H9 (cell line): ENCODE results near the gene CACNA2D3. TPM values are rescaled to one million over a fixed set of nuclear protein-coding genes. Genes with fewer than 3 reads are reported as not detected.

Source experiments
- DNase-seq: peaks from one replicate; pipeline ENCODE4 v3.0.0-alpha.2; 2017
- H2AFZ ChIP-seq: one replicate; pipeline ENCODE4 v1.6.1; 2013; ENCODE audit warnings: mild to moderate bottlenecking, low read length, control low read depth, moderate library complexity
- H2AK5ac ChIP-seq: 2 replicates; pipeline ENCODE4 v1.6.1; 2013; ENCODE audit warnings: low read length, control low read depth, mixed read lengths; ENCODE audit not compliant: insufficient read length
- H2BK120ac ChIP-seq: one replicate; pipeline ENCODE4 v1.6.1; 2013; ENCODE audit warnings: low read depth, mild to moderate bottlenecking, low read length, control low read depth, inconsistent platforms; ENCODE audit not compliant: poor library complexity, severe bottlenecking
- H2BK12ac ChIP-seq: 2 replicates; pipeline ENCODE4 v1.6.1; 2013; ENCODE audit warnings: low read length, control low read depth, mixed read lengths, low read depth; ENCODE audit not compliant: insufficient read length
- H2BK15ac ChIP-seq: 2 replicates; pipeline ENCODE4 v1.6.1; 2013; ENCODE audit warnings: low read depth, low read length, control low read depth
- H2BK20ac ChIP-seq: one replicate; pipeline ENCODE4 v1.6.1; 2013; ENCODE audit warnings: low read depth, mild to moderate bottlenecking, low read length, control low read depth, inconsistent platforms; ENCODE audit not compliant: poor library complexity, severe bottlenecking
- H2BK5ac ChIP-seq: 2 replicates; pipeline ENCODE4 v1.6.1; 2013; ENCODE audit warnings: low read length, control low read depth, mixed read lengths; ENCODE audit not compliant: insufficient read length
- H3K14ac ChIP-seq: 2 replicates; pipeline ENCODE4 v1.6.1; 2013; ENCODE audit warnings: low read length, control low read depth; ENCODE audit not compliant: insufficient read depth
- H3K18ac ChIP-seq: 2 replicates; pipeline ENCODE4 v1.6.1; 2013; ENCODE audit warnings: low read depth, mild to moderate bottlenecking, mixed read lengths, low read length, control low read depth; ENCODE audit not compliant: insufficient read length
- H3K23ac ChIP-seq: 2 replicates; pipeline ENCODE4 v1.6.1; 2013; ENCODE audit warnings: low read length, control low read depth, mixed read lengths, low read depth; ENCODE audit not compliant: insufficient read length
- H3K23me2 ChIP-seq: 2 replicates; pipeline ENCODE4 v1.6.1; 2013; ENCODE audit warnings: low read depth, mild to moderate bottlenecking, mixed read lengths, low read length, control low read depth; ENCODE audit not compliant: insufficient read length, poor library complexity, severe bottlenecking
- H3K27ac ChIP-seq: 2 replicates; pipeline ENCODE4 v1.5.1; 2013; ENCODE audit warnings: low read length, control low read depth, mixed read lengths, low read depth; ENCODE audit not compliant: insufficient read length
- H3K27me3 ChIP-seq: 2 replicates; pipeline ENCODE4 v1.6.1; 2013; ENCODE audit warnings: low read length, control low read depth, inconsistent platforms; ENCODE audit not compliant: insufficient read depth
- H3K4ac ChIP-seq: 2 replicates; pipeline ENCODE4 v1.6.1; 2013; ENCODE audit warnings: low read depth, mild to moderate bottlenecking, control low read depth, inconsistent platforms, low read length, moderate library complexity
- H3K4me1 ChIP-seq: 2 replicates; pipeline ENCODE4 v1.6.1; 2013; ENCODE audit warnings: low read length, control low read depth, inconsistent platforms; ENCODE audit not compliant: insufficient read depth
- H3K4me2 ChIP-seq: 2 replicates; pipeline ENCODE4 v1.6.1; 2013; ENCODE audit warnings: low read length, control low read depth, mixed read lengths; ENCODE audit not compliant: insufficient read length, insufficient read depth
- H3K56ac ChIP-seq: 2 replicates; pipeline ENCODE4 v1.6.1; 2013; ENCODE audit warnings: low read depth, mild to moderate bottlenecking, mixed read lengths, low read length, control low read depth; ENCODE audit not compliant: insufficient read length
- H3K79me1 ChIP-seq: 2 replicates; pipeline ENCODE4 v1.6.1; 2013; ENCODE audit warnings: low read depth, mild to moderate bottlenecking, moderate library complexity, low read length, control low read depth, inconsistent platforms; ENCODE audit not compliant: insufficient read depth, poor library complexity, severe bottlenecking
- H3K79me2 ChIP-seq: 2 replicates; pipeline ENCODE4 v1.6.1; 2013; ENCODE audit warnings: low read length, control low read depth, inconsistent platforms; ENCODE audit not compliant: insufficient read depth
- H3K9ac ChIP-seq: 2 replicates; pipeline ENCODE4 v1.6.1; 2013; ENCODE audit warnings: low read length, control low read depth, mixed read lengths; ENCODE audit not compliant: insufficient read length; ENCODE audit errors: extremely low read depth
- H3K9me3 ChIP-seq: one replicate; pipeline ENCODE4 v1.6.1; 2013; ENCODE audit warnings: low read depth, low read length, inconsistent platforms; ENCODE audit not compliant: control insufficient read depth
- H3T11ph ChIP-seq: one replicate; pipeline ENCODE4 v1.6.1; 2013; ENCODE audit warnings: mild to moderate bottlenecking, low read length, control low read depth, inconsistent platforms
- H4K20me1 ChIP-seq: one replicate; pipeline ENCODE4 v1.6.1; 2013; ENCODE audit not compliant: control insufficient read depth, insufficient read length, insufficient read depth
- H4K5ac ChIP-seq: 2 replicates; pipeline ENCODE4 v1.6.1; 2013; ENCODE audit warnings: low read depth, mild to moderate bottlenecking, mixed read lengths, low read length, control low read depth; ENCODE audit not compliant: insufficient read length
- H4K8ac ChIP-seq: replicated peaks from 2 replicates; pipeline ENCODE4 v1.6.1; 2013; ENCODE audit warnings: low read length, control low read depth, mixed read lengths, low read depth; ENCODE audit not compliant: insufficient read length
- H4K91ac ChIP-seq: 2 replicates; pipeline ENCODE4 v1.6.1; 2013; ENCODE audit warnings: low read depth, mild to moderate bottlenecking, moderate library complexity, mixed read lengths, low read length, control low read depth; ENCODE audit not compliant: insufficient read length
- H3K27ac Mint-ChIP-seq, 3 experiments: 2 replicates in 2 of 3; 3 replicates in 1 of 3; pipeline ENCODE4 v1.8.0; 2020 to 2021; ENCODE audit warnings: mixed read lengths in 3 of 3, mild to moderate bottlenecking in 1 of 3, moderate library complexity in 1 of 3
- H3K27me3 Mint-ChIP-seq: 2 replicates; pipeline ENCODE4 v1.8.0; 2021; ENCODE audit warnings: low read depth, mild to moderate bottlenecking, moderate library complexity, mixed read lengths
- H3K36me3 Mint-ChIP-seq, 3 experiments: 2 replicates in 2 of 3; 3 replicates in 1 of 3; pipeline ENCODE4 v1.8.0; 2020 to 2021; ENCODE audit warnings: low read depth in 3 of 3, mixed read lengths in 3 of 3; ENCODE audit not compliant: insufficient read depth in 1 of 3
- H3K4me1 Mint-ChIP-seq, 2 experiments: 2 replicates each; pipeline ENCODE4 v1.8.0; 2020; ENCODE audit warnings: mixed read lengths in 2 of 2
- H3K4me3 Mint-ChIP-seq, 2 experiments: 2 replicates in 1 of 2; 3 replicates in 1 of 2; pipeline ENCODE4 v1.8.0; 2020 to 2021; ENCODE audit warnings: mild to moderate bottlenecking in 2 of 2, mixed read lengths in 2 of 2, moderate library complexity in 1 of 2
- H3K9me3 Mint-ChIP-seq, 2 experiments: 2 replicates in 1 of 2; 3 replicates in 1 of 2; pipeline ENCODE4 v1.8.0; 2020; ENCODE audit warnings: mild to moderate bottlenecking in 2 of 2, mixed read lengths in 2 of 2, moderate library complexity in 1 of 2
- WGBS: extraction: QIAGEN DNeasy Blood & Tissue Kit; methylation state at CpG from one replicate; pipeline ENCODE4 v1.1.7; 2013; ENCODE audit warnings: missing lambda C conversion rate, low lambda C conversion rate, mixed read lengths; ENCODE audit not compliant: insufficient read length; ENCODE audit errors: extremely low coverage; 5-methylcytosine and 5-hydroxymethylcytosine counted together
- total RNA-seq: library from RNA; stranded (reverse); gene quantifications from 2 replicates; pipeline ENCODE4 v1.2.1, GENCODE V29; 2021
- TF ChIP-seq, protein P1 (sequence below): fragments of 200-600 bp; sonication (generic); conservative IDR thresholded peaks from 3 replicates; pipeline ENCODE4 v1.8.0; 2021; ENCODE audit warnings: antibody characterized with exemption, mild to moderate bottlenecking

CACNA2D3 gene
- total RNA-seq, 1 experiment from 2014 or later = 3.2 TPM

GRCh38 chr3:54899273-54899672 lies 776.9 kb downstream of the CACNA2D3 start:
- Mint-ChIP-seq H3K4me1 (peaks cover 6% of the 10 kb centered on the region in 2 experiments; a peak in 3 of 4 replicates), H3K27me3 (no peaks in the 10 kb centered on the region), H3K9me3 (no peaks in the 10 kb centered on the region), H3K4me3 (no peak overlapping the region), H3K36me3 (peaks cover 0 to 12% (median 0%) of the 10 kb centered on the region in 3 experiments; a peak in 4 of 7 replicates), H3K27ac (no peak overlapping the region)
- Histone ChIP-seq H3K18ac (no peak overlapping the region), H4K5ac (no peak overlapping the region), H3K4me1 (no peaks in the 10 kb centered on the region), H3K79me1 (no peaks in the 10 kb centered on the region), H4K91ac (no peak overlapping the region), H3K56ac (no peak overlapping the region), H3K4ac (no peak overlapping the region), H3K23ac (no peak overlapping the region), H3K27ac (no peak overlapping the region), H2AK5ac (no peak overlapping the region), H2BK20ac (no peak overlapping the region), H3T11ph (no peak overlapping the region), H3K79me2 (no peaks in the 10 kb centered on the region), H3K27me3 (no peaks in the 10 kb centered on the region), H3K9me3 (no peaks in the 10 kb centered on the region), H3K14ac (no peak overlapping the region), H3K23me2 (no peaks in the 10 kb centered on the region), H3K9ac (no peak overlapping the region), H3K4me2 (no peak overlapping the region), H2BK15ac (no peak overlapping the region), H4K20me1 (no peaks in the 10 kb centered on the region), H4K8ac (no peak overlapping the region), H2BK5ac (no peak overlapping the region), H2AFZ (no peak overlapping the region), H2BK120ac (no peak overlapping the region), H2BK12ac (no peak overlapping the region)
- TF ChIP-seq, protein P1, sequence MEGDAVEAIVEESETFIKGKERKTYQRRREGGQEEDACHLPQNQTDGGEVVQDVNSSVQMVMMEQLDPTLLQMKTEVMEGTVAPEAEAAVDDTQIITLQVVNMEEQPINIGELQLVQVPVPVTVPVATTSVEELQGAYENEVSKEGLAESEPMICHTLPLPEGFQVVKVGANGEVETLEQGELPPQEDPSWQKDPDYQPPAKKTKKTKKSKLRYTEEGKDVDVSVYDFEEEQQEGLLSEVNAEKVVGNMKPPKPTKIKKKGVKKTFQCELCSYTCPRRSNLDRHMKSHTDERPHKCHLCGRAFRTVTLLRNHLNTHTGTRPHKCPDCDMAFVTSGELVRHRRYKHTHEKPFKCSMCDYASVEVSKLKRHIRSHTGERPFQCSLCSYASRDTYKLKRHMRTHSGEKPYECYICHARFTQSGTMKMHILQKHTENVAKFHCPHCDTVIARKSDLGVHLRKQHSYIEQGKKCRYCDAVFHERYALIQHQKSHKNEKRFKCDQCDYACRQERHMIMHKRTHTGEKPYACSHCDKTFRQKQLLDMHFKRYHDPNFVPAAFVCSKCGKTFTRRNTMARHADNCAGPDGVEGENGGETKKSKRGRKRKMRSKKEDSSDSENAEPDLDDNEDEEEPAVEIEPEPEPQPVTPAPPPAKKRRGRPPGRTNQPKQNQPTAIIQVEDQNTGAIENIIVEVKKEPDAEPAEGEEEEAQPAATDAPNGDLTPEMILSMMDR = no peak
- WGBS = no CpG with 5 or more reads among the region's 6 CpGs
- no peak for DNase-seq
